GM18858 (cell line): ENCODE data around the gene TUBA8.

Source experiments
- ATAC-seq: cut with Tn5 transposase; IDR thresholded peaks from one replicate; pipeline ENCODE4 v1.9.1; 2021; ENCODE audit not compliant: unreplicated experiment

TUBA8 gene

DNA sequence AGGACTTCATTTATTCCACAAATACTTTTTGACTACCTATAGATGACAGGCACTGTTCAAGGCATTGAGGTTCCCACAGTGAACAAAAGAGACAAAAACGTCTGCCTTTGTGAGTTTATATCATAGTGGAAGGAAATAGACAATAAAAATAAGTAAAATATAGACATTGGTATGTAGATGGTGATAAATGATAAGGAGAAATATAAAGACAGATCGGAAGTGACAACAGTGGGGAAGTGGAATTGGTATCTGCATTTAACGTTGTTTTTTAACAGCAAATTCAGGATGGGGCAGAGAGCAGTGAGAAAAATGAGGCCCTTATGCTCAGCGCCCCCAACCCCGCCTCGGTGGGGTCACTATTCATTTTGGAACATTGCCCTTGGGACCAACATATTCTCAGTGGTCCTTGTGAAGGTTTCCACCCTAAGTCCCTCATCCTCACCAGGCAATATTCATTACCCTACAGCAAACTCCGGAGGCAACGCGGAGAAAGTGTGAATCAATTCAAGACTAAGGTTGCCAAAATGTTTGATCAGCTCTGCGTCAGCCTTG is 33.4 kb upstream of the TUBA8 start:
- peak; percentile 5 for ATAC-seq

DNA sequence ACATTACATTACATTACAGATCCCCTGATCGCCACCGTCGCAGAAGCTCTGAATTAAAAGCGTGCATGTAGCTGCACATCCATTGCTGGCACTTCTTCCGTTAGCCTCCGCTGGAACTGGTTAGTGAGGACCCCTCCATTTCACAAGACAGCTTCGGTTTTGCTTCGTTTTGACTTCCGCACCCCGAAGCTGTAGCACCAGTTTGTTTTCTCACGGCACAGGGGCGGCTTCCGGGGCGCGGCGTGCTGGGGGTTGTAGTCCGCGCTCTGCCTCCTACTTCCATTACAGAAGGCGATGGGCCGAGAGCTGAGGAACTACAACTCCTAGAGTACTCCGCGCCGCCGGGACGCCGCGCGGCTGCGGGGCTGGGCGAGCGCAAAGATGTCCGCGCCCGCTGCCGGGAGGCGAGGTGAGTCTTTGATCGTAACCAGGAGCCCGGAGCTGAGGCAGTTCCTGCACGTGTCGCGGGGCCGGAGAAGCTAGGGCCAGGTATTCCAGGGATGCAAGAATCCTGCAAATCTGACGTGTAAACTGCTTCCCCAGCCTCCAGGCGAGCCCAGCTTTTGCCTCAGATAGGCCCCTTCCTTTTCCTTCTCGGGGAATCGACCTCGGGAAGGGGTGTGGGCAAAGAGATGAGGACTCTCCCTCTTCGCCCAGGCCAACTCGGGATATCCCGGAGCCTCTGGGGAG is 32.8 kb upstream of the TUBA8 start, which contains the start of gene PEX26:
TSS of gene PEX26 (plus strand) at position 352 of the 690 bp plus-strand sequence. CDS start 387 bp downstream, outside the sequence.
- peak; percentile 81 for ATAC-seq

DNA sequence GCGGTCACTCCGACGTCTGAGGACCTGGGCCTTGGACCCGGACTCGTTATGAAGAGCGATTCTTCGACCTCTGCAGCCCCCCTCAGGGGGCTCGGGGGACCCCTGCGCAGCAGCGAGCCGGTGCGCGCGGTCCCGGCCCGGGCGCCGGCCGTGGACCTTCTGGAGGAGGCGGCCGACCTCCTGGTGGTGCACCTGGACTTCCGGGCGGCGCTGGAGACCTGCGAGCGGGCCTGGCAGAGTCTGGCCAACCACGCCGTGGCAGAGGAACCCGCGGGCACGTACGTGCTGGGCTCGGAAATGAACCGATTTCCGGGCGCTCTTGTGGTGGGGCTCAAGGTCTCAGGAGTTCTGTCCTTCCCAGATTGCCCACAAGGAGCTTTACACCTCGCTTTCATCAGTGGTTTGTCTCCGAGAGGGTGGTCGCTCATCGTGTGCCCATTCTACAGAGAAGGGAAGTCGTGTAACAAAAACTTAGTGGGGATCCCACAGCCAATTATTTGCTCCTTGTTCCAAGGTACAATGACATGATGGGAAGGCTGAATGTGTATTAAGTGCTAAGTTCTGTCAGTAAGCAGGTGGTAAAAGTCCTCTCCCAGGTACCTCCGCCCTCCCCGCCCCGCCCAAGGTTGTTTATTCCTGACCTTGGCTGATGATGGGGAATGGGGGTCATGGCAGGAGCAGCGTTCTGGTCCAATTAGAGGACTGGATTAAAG is 32.1 kb upstream of the TUBA8 start:
- ATAC-seq: no peak

DNA sequence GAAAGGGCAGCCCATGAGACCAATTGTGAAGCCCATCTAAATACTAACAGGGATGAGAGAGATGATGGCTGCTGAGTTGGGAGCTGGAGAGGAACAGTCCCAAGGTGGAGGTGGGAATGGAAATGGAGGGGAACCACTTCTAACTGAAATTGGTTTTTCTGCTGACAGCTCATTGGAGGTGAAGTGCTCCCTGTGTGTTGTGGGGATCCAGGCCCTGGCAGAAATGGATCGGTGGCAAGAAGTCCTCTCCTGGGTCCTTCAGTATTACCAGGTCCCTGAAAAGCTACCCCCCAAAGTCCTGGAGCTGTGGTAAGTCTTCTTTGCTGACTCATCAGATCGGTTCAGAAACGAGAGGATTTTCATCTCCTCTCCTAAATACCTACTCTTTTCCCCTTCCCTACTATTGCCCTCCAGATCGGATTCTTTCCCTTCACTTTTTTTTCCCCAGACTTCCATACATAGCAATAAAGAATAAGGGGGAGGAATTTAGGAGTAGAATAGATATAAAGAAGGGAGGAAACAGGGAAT is 30.8 kb upstream of the TUBA8 start:
- ATAC-seq: no peak

DNA sequence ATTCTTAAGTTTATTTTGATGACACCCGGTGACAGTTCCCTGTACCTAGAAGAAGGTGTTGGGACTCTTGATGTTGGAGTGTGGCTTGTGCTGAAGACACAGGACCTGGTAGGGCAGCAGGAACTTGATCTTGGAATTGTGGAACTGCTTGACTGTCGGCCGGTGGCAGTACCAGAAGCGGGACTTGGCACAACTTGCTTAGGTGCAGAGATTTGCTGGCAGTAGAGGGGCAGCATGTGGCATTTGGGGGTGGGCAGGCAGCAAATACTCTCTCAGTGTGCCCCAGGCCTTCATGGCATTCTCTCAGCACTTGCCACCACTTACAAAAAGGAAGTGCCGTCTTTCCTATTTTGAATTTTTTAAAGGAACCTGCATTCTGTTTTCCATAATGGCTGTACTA is 29.2 kb upstream of the TUBA8 start:
- ATAC-seq: no peak

DNA sequence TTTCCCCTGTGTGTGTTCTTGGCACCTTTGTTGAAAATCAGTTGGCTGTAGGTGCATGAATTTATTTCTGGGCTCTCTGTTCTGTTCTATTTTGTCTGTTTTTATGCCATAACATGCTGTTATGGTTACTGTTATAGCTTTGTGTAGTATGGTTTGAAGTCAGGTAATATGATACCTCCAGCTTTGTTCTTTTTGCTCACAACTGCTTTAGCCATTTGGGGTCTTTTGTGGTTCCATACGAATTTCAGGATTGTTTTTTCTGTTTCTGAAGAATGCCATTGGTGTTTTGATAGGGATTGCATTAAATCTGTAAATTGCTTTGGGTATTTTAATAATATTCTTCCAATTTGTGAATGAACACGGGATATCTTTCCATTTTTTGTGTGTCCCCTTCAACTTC is 28.1 kb upstream of the TUBA8 start:
- no peak for ATAC-seq

DNA sequence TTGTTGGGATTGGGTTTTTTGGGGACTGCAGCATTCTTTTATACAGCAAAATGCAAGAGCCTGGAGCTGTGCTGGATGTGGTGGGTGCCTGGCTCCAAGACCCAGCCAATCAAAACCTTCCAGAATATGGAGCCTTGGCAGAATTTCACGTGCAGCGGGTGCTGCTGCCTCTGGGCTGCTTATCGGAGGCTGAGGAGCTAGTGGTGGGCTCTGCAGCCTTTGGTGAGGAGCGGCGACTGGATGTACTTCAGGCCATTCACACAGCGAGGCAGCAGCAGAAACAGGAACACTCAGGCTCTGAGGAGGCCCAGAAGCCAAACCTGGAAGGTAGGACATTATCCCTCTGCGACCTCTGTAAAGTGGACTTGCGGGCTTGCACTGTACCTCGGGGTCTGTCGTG is 27.2 kb upstream of the TUBA8 start:
- no peak for ATAC-seq

DNA sequence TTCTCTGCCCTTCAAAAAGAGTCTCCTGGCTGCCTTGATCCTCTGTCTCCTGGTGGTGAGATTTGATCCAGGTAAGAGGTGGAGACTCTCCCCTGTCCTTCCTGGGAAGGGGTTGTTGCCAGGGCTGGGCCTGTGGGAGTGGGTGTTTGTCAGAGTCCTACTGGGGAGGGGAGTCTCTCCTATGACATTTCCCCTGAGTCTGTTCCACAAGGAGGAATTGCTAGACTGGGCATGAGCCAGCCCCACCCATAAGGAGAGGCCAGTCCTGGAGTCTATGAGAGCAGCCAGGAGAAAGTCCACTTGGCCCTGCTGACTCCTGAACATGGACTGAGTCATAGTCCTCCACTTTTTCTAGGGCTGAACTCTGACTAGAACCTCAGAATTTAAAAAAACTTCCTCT is 25.4 kb upstream of the TUBA8 start:
- ATAC-seq: no peak

DNA sequence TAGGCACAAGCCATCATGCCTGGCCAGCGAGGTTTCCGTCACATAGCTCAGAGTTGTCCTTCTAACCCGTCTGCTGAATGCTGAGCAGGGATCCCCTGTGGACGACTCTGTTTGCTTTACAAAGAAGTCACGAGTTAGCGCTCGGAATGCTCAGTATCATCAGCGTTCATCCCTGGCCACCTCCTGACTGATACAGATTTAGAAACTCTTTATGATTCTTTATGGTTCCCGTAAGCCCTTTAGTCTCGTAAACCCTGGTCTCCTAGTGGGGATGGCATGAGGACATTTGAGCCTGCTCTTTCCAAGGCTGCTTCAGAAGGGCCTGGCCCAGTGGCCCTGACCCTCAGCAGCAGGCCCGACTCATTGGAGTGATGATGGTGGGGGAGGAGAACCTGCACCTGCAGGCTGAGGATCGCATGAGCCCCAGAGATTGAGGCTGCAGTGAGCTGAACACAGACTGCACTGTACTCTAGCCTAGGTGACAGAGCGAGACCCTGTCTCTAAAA is 23.2 kb upstream of the TUBA8 start:
- ATAC-seq: no peak

DNA sequence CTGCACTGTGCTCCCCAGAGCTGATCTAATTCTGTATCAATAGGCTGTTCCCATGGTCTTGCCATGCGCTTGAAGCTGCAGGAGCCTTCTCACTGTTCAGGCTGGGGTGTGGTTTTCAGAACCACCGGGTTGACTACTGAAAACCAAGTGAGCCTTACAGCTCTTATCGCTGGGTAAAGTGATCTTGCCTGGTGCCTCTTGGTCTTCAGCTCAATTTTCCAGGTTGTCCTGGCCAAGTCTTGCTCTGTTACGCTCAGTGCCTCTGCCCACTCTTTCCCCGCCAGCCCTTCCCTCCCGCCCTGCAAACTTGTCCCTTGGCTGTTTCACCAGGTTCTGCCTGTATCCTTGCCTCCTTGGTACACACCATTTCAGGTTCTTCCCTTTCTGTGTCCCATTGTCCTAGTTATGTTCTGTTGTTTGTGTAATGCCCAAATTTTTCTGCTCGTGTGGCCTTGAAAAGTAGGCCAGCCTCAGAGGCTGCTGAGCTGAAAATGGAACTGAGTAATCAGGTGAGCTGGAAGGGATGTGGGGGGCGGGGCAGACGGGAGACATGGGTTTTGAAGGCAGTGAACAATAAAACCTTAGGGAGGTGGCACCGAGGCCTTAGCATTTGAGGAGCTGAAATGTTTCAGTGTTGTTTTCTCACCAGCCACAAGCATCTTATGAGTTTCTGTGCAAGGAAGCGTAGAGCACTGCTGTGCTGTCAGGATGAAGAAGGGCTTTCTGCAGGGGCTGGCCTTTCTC is 21.6 kb upstream of the TUBA8 start:
- ATAC-seq: peak; percentile 49

DNA sequence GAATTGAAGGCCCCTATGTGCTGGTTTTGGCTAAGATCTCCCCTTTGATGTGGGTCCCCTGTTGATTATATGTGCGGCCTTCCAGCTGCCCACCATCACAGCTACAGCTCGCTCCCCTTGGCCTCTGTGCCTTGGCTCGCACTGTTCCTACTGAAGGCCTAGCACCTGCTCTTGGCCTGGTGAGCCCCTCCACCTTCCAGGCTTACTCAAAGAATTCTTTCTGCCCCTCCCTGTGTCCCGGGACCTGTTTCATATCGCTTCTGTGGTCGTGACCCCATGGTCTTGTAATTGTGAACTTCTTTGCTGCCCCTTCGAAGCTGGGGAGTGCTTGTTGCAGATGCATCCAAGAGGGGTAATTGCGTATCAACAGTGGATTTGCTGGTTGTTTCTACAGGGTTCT is 20.3 kb upstream of the TUBA8 start:
- ATAC-seq: no peak

DNA sequence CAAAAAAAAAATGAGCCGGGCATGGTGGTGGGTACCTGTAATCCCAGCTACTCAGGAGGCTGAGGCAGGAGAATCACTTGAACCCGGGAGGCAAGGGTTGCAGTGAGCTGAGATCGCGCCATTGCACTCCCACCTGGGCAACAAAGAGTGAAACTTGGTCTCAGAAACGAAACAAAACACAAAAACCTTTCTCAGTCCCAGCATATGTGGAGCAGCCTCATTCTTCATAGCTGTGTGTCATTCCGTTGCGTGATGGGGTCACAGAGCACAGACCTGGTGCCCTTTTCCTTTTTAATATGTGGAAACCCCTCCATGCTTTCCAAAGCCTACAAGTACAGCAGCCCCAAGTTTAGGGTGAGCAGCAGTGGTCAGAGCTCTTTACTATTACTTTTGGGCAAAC is 19.1 kb upstream of the TUBA8 start:
- ATAC-seq: no peak

DNA sequence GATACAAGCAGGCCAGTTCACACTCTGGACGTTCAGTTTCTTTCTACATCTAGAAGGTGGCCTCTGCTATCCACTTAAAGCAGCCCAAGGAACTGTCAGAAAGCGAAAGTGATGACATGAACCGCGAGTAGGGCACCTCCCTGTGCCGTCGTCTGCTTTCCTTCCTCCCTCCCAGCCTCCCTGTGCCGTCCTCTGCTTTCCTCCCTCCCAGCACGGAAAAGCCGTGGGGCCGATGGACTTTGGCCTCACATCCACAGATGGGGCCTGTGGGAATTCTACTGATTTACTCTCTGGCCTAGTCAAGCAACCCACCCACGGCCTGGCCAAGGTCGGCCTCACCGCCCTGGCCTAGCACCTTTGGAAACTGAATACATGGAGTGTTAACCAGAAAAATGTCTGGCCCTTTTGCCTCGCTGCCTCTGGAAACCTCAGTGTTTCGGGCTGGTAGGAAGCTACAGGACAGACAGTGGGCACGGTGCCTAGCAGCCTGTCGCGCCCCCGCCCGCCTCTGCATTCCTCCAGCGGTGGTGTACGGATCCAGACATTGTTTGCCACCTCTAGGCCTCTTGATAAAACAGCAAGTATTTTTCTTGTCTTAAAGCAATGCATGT is 18.6 kb upstream of the TUBA8 start:
- no peak for ATAC-seq

DNA sequence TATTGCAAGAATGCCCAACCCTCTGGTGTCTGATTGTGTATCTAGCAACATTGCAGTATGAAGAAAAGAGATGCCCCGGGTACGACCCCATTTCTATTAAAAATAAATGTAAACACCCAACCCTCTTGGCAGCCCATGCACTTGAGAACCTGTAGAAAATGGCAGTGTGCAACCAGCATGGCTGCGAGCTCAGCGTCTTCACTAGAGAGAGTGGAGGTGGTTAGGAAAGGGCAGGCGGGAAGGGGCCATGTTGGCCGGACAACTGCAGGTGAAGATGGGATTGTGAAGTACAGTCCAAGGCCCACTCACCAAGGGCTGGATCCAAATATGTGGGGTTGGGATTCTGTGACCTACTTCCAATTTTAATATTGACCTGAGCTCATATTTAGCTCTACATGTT is 16.9 kb upstream of the TUBA8 start:
- ATAC-seq: no peak

DNA sequence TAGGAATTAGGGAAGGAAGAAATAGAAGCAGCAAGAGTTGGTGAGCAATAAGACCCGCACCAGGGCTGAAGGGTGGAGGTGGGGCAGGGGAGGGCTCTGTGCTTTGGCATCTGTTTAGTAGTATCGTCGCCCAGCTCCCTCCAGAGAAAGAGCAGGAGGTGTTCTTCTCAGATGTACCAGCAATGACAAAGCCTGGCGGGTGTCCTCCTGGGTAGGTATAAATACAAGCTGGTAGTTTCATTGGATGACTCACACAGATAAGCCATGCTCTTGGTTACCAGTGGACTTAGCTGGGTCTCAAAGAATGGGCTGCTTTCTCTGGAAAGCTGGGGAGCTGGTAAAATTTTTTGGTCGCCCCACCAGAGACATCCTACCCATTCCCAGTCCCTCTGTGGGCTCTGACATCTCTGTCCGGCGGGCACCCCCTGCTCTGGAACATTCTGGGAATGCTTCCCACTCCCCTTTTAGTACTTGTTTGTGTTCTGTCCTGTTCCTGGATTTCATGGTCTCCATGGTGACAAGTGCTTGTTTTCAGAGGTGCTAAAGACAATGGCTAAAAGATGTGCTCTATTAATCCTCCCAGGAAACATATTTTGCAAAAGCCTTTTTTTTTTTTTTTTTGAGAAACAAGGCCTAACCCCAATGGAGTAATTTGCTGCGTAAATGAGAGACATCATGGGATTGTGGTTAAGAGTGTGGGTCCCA is 15.4 kb upstream of the TUBA8 start:
- ATAC-seq: no peak

DNA sequence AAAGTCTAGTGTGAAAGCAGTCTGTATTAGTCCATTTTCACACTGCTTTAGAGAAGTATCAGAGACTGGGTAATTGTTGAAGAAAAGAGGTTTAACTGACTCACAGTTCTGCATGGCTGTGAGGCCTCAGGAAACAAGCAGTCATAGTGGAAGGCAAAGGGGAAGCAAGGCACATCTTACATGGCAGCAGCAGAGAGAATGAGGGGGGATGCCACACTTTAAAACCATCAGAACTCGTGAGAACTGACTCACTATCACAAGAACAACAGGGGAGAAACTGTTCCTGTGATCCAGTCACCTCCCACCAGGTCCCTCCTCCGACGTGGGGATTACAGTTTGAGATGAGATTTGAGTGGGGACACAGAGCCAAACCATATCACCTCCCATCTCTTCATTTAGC is 13.8 kb upstream of the TUBA8 start:
- ATAC-seq: no peak

DNA sequence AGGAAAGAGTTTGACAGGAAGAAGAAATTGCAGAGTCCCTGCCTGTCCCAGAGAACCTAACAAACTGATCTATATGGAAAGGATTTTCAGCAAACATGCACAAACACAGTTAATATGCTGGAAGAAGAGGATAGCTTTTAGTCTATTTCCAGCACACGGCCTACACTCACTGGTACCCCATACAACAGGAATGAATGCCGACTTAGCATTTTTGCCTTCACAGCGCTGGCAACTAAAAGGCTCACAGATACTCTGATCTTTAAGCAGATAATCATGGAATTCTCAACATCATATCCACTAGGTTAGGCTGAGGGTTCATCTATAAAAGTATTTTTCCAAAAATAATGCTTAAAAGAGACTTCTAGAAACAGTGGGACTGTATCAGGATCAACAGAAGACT is 9.8 kb upstream of the TUBA8 start:
- no peak for ATAC-seq

DNA sequence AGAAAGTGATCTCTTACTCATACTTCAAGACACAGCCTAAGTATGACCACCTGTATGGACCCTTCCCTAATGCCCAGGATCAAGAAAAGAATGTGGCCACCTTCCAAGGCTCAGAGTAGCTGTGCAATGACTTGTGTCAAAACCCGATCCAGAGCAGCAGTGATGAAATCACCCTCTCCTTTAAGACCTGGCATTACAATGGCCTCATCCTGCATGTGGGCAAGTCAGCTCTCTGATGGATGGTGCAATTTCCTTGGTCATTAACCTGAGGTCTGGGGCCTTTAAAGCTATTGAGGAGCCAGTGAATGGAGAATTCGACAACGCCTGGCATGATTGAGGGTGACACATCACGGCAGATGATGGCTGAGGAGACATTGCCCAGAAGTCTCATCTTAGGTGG is 9.1 kb upstream of the TUBA8 start:
- ATAC-seq: no peak

DNA sequence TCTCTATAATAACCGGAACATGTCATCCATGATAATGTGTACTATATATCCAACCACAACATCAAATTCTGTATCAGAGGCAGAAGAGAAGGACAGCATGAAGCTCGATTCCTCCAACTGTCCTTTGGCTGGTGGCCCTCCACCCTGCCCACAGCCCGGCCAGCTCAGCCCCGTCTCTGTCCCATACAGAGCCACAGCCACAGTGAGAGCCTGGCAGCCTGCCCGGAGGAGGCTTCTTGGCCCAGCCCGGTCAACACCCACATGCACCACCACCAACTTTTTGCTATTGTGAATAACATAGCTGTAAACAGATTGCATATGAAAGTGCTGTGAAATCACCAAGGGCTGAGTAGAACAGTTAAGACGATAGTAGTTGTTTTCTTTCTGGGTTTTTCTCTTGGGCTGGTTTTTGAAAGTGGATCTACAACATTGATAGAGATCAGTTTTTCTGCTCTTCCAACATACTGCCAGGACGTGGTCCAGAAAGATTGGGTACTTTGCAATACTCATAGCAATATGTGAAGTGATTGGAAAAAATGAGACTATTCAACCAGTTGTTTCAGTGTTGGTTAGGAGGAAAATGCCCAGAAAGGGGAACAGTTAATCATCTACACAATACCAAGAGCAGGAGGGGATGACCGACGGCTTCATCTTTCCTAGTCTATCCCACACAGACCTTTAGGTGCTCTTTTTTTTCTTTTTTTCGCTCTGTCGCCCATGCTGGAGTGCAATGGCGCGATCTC is 6.9 kb upstream of the TUBA8 start:
- no peak for ATAC-seq

DNA sequence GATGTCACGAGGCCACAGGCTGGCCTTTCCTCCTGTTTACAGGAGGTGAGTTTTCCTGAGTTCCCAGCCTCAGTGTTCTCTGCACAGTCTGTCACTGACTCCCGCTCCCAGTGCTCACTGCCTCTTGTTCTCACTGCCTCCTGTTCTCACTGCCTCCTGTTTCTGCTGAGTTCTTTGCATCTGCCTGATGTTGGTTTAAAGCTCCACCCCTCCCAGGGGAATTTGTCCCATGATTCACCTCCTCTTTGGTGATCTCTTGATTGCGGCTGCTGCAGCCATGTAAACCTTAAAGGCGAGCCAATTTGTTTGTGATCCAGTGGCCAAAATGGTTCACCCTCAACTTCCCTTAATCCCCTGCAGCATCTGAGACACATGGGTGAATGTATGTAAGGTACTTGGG is 6.0 kb upstream of the TUBA8 start:
- no peak for ATAC-seq
